GM19463 (cell line): ENCODE results near the gene HNF1B.
"Not testable (repeated sequence)": the region's sequence is repeated elsewhere in the genome, so short reads cannot be mapped to it uniquely, and the experiment has no call there.

Experiments used
- ATAC-seq: cut with Tn5 transposase; IDR thresholded peaks from one replicate; pipeline ENCODE4 v1.9.1; 2021; ENCODE audit warnings: mild to moderate bottlenecking, moderate library complexity; ENCODE audit not compliant: unreplicated experiment

The HNF1B gene

GRCh38 chr17:37708616-37709212 is 36.1 kb downstream of the HNF1B start:
- ATAC-seq = no peak

GRCh38 chr17:37708008-37708615 is 36.7 kb downstream of the HNF1B start:
- ATAC-seq = no peak

GRCh38 chr17:37706446-37706845 is 38.4 kb downstream of the HNF1B start:
- no peak for ATAC-seq

- ATAC-seq = no peak
These were observed 42.3 kb downstream of the HNF1B start for GRCh38 chr17:37702598-37702997.

GRCh38 chr17:37701496-37701898 is 43.4 kb downstream of the HNF1B start:
- ATAC-seq = no peak

- ATAC-seq = no peak
These were observed 44.0 kb downstream of the HNF1B start for GRCh38 chr17:37700881-37701280.

- ATAC-seq = no peak
These were observed 45.4 kb downstream of the HNF1B start for GRCh38 chr17:37699285-37699973.

- ATAC-seq = no peak
These were observed 46.0 kb downstream of the HNF1B start for GRCh38 chr17:37698911-37699255.

- ATAC-seq = no peak
These were observed 46.5 kb downstream of the HNF1B start for GRCh38 chr17:37698132-37698910.

- ATAC-seq = no peak
These were observed 47.5 kb downstream of the HNF1B start for GRCh38 chr17:37697381-37697780.

- ATAC-seq = no peak
These were observed 48.5 kb downstream of the HNF1B start for GRCh38 chr17:37696366-37696765.

GRCh38 chr17:37695726-37696125 is 49.1 kb downstream of the HNF1B start:
- no peak for ATAC-seq

- ATAC-seq = no peak
These were observed 50.1 kb downstream of the HNF1B start for GRCh38 chr17:37694734-37695133.

GRCh38 chr17:37693328-37693727 is 51.5 kb downstream of the HNF1B start:
- ATAC-seq = no peak

- ATAC-seq = no peak
These were observed 53.1 kb downstream of the HNF1B start for GRCh38 chr17:37691807-37692206.

- no peak for ATAC-seq
These were observed 55.5 kb downstream of the HNF1B start for GRCh38 chr17:37689317-37689716.

GRCh38 chr17:37683454-37683984 is 61.3 kb downstream of the HNF1B start:
- no peak for ATAC-seq

GRCh38 chr17:37682007-37682406 is 62.9 kb downstream of the HNF1B start:
- no peak for ATAC-seq

GRCh38 chr17:37679995-37680394 is 64.9 kb downstream of the HNF1B start:
- ATAC-seq = not testable (repeated sequence)

- ATAC-seq = no peak
These were observed 66.8 kb downstream of the HNF1B start for GRCh38 chr17:37678036-37678435.

GRCh38 chr17:37677021-37677420 is 67.8 kb downstream of the HNF1B start:
- ATAC-seq = no peak
